HepG2 (cell line): Measurements from ENCODE around the gene VPS11. TPM values are rescaled to one million over a fixed set of nuclear protein-coding genes. Genes with fewer than 3 reads are reported as not detected.

ENCODE experiments used
- BRCA1 ChIP-seq: sonication (generic); formaldehyde crosslinking; IDR thresholded peaks from 2 replicates; pipeline ENCODE4 v1.4.0; 2020; ENCODE audit warnings: missing genetic modification reagents
- BRF2 ChIP-seq: sonication (generic); formaldehyde crosslinking; IDR thresholded peaks from 2 replicates; pipeline ENCODE4 v1.8.1; 2022; ENCODE audit warnings: mild to moderate bottlenecking, missing genetic modification reagents
- CENPBD1 ChIP-seq: sonication (generic); formaldehyde crosslinking; IDR thresholded peaks from 2 replicates; pipeline ENCODE4 v1.8.0; 2022; ENCODE audit warnings: missing genetic modification reagents, low read depth, mild to moderate bottlenecking, borderline replicate concordance
- GZF1 ChIP-seq: sonication (generic); formaldehyde crosslinking; IDR thresholded peaks from 2 replicates; pipeline ENCODE4 v1.5.1; 2020; ENCODE audit warnings: mild to moderate bottlenecking, missing genetic modification reagents
- HMG20B ChIP-seq: conservative IDR thresholded peaks from 2 replicates; pipeline ENCODE4 v1.6.1; 2016; ENCODE audit warnings: missing genetic modification reagents, missing compliant biosample characterization
- ONECUT2 ChIP-seq: sonication (generic); formaldehyde crosslinking; IDR thresholded peaks from 2 replicates; pipeline ENCODE4 v1.4.0; 2020; ENCODE audit warnings: missing genetic modification reagents
- PATZ1 ChIP-seq: sonication (generic); formaldehyde crosslinking; IDR thresholded peaks from 2 replicates; pipeline ENCODE4 v1.4.0; 2020; ENCODE audit warnings: missing genetic modification reagents
- PHB2 ChIP-seq: fragments of 450-650 bp; IDR thresholded peaks from 2 replicates; pipeline ENCODE4 v1.6.1; 2018; ENCODE audit not compliant: partially characterized antibody
- SIN3B ChIP-seq: fragments of 150-350 bp; IDR thresholded peaks from 2 replicates; pipeline ENCODE4 v1.6.1; 2014; ENCODE audit warnings: low read length
- SMARCC2 ChIP-seq: fragments of 450-650 bp; IDR thresholded peaks from 2 replicates; pipeline ENCODE4 v1.6.1; 2017; ENCODE audit warnings: antibody characterized with exemption, mild to moderate bottlenecking
- TFDP2 ChIP-seq: sonication (generic); formaldehyde crosslinking; IDR thresholded peaks from 2 replicates; pipeline ENCODE4 v1.4.0; 2020; ENCODE audit warnings: missing genetic modification reagents
- ZNF160 ChIP-seq: sonication (generic); formaldehyde crosslinking; IDR thresholded peaks from 2 replicates; pipeline ENCODE4 v1.8.0; 2022; ENCODE audit warnings: mild to moderate bottlenecking, inconsistent platforms, missing genetic modification reagents
- ZNF484 ChIP-seq: sonication (generic); formaldehyde crosslinking; IDR thresholded peaks from 2 replicates; pipeline ENCODE4 v1.5.1; 2020; ENCODE audit warnings: mild to moderate bottlenecking, low read depth, missing genetic modification reagents, borderline replicate concordance
- ZNF878 ChIP-seq: sonication (generic); formaldehyde crosslinking; IDR thresholded peaks from 2 replicates; pipeline ENCODE4 v1.8.1; 2023; ENCODE audit warnings: mild to moderate bottlenecking, missing genetic modification reagents, moderate library complexity
- polyA plus RNA-seq, 8 experiments: library from polyadenylated mRNA; depleted of rRNA in 3 of 8; stranded (reverse) in 7 of 8; unstranded in 1 of 8; fragments of >200 nt; fragmentation: Illumina TruSeq in 4 of 8; extraction: Trizol in 4 of 8; gene quantifications; 2 replicates each; pipeline versions ENCODE4 v1.2.1 to v1.2.3, GENCODE V29; 2011 to 2016; ENCODE audit warnings: low read depth in 4 of 8, missing spikeins in 1 of 8, mixed read lengths in 1 of 8; ENCODE audit not compliant: insufficient read depth in 1 of 8
- total RNA-seq, 5 experiments: library from RNA; depleted of rRNA; stranded (reverse); fragments of >200 nt; fragmentation: Illumina TruSeq; extraction: Trizol; gene quantifications; 2 replicates each; pipeline ENCODE4 v1.2.3, GENCODE V29; 2016; ENCODE audit warnings: low read depth in 1 of 5
- TF ChIP-seq, protein P1 (sequence below): sonication (generic); formaldehyde crosslinking; IDR thresholded peaks from 2 replicates; pipeline ENCODE4 v1.9.0; 2021; ENCODE audit warnings: mild to moderate bottlenecking, missing genetic modification reagents
- TF ChIP-seq, protein P2 (sequence below): sonication (generic); formaldehyde crosslinking; IDR thresholded peaks from 2 replicates; pipeline ENCODE4 v1.4.0; 2020; ENCODE audit warnings: missing genetic modification reagents, borderline replicate concordance

Gene VPS11
- total and polyA plus RNA-seq, 2 of the 13 experiments (the other 11 are each of a cell fraction or from before 2014, with no cell fraction given), result 13.7 to 21.6 TPM

- TF ChIP-seq ZNF878 (CRISPR knock-in tag) (peak; percentile 99), SIN3B (peak; percentile 94), TFDP2 (CRISPR knock-in tag) (peak; percentile 99), ZNF160 (CRISPR knock-in tag) (peak; percentile 90), CENPBD1 (CRISPR knock-in tag) (no peak; the same call in 1 of the 2 replicates), PATZ1 (CRISPR knock-in tag) (no peak), ONECUT2 (CRISPR knock-in tag) (no peak), GZF1 (0 out of 2 replicates have a peak, but pooled peaks have one; percentile 68), SMARCC2 (no peak), HMG20B (no peak), BRCA1 (no peak; the same call in 1 of the 2 replicates), BRF2 (CRISPR knock-in tag) (peak; percentile 77), ZNF484 (CRISPR knock-in tag) (no peak), PHB2 (no peak)
- TF ChIP-seq, protein P1, sequence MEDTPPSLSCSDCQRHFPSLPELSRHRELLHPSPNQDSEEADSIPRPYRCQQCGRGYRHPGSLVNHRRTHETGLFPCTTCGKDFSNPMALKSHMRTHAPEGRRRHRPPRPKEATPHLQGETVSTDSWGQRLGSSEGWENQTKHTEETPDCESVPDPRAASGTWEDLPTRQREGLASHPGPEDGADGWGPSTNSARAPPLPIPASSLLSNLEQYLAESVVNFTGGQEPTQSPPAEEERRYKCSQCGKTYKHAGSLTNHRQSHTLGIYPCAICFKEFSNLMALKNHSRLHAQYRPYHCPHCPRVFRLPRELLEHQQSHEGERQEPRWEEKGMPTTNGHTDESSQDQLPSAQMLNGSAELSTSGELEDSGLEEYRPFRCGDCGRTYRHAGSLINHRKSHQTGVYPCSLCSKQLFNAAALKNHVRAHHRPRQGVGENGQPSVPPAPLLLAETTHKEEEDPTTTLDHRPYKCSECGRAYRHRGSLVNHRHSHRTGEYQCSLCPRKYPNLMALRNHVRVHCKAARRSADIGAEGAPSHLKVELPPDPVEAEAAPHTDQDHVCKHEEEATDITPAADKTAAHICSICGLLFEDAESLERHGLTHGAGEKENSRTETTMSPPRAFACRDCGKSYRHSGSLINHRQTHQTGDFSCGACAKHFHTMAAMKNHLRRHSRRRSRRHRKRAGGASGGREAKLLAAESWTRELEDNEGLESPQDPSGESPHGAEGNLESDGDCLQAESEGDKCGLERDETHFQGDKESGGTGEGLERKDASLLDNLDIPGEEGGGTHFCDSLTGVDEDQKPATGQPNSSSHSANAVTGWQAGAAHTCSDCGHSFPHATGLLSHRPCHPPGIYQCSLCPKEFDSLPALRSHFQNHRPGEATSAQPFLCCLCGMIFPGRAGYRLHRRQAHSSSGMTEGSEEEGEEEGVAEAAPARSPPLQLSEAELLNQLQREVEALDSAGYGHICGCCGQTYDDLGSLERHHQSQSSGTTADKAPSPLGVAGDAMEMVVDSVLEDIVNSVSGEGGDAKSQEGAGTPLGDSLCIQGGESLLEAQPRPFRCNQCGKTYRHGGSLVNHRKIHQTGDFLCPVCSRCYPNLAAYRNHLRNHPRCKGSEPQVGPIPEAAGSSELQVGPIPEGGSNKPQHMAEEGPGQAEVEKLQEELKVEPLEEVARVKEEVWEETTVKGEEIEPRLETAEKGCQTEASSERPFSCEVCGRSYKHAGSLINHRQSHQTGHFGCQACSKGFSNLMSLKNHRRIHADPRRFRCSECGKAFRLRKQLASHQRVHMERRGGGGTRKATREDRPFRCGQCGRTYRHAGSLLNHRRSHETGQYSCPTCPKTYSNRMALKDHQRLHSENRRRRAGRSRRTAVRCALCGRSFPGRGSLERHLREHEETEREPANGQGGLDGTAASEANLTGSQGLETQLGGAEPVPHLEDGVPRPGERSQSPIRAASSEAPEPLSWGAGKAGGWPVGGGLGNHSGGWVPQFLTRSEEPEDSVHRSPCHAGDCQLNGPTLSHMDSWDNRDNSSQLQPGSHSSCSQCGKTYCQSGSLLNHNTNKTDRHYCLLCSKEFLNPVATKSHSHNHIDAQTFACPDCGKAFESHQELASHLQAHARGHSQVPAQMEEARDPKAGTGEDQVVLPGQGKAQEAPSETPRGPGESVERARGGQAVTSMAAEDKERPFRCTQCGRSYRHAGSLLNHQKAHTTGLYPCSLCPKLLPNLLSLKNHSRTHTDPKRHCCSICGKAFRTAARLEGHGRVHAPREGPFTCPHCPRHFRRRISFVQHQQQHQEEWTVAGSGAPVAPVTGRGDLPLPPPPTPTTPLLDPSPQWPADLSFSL (CRISPR knock-in tag), result no peak
- TF ChIP-seq, protein P2, sequence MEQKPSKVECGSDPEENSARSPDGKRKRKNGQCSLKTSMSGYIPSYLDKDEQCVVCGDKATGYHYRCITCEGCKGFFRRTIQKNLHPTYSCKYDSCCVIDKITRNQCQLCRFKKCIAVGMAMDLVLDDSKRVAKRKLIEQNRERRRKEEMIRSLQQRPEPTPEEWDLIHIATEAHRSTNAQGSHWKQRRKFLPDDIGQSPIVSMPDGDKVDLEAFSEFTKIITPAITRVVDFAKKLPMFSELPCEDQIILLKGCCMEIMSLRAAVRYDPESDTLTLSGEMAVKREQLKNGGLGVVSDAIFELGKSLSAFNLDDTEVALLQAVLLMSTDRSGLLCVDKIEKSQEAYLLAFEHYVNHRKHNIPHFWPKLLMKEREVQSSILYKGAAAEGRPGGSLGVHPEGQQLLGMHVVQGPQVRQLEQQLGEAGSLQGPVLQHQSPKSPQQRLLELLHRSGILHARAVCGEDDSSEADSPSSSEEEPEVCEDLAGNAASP (CRISPR knock-in tag), result no peak
Measured at GRCh38 chr11:119095066-119095880, 27.7 kb downstream of the VPS11 start (continued).
